H1 (cell line): ENCODE measurements around the gene RPL6. TPM values are rescaled to one million over a fixed set of nuclear protein-coding genes. Genes with fewer than 3 reads are reported as not detected.
A peak's percentile ranks its signal among the peaks of the same experiment; 100 is the strongest.

ENCODE experiments used
- CTCF ChIA-PET: fragments of 300-600 bp; sonication (Branson Sonifier 250); formaldehyde crosslinking; loops from one replicate; lab custom pipeline; 2021; ENCODE audit not compliant: partially characterized antibody; lab: Charles Lee
- POLR2A ChIA-PET: fragments of 300-600 bp; sonication (Branson Sonifier 250); formaldehyde crosslinking; loops from one replicate; lab custom pipeline; 2021; ENCODE audit warnings: inconsistent platforms; ENCODE audit not compliant: partially characterized antibody; lab: Charles Lee
- DNase-seq, 2 experiments: peaks; one replicate each; pipeline versions ENCODE4 v3.0.0 to v3.0.0-alpha.2; 2010 to 2022; ENCODE audit warnings: low spot score in 2 of 2, low read depth in 1 of 2, mixed read lengths in 1 of 2
- FAIRE-seq: peaks from 2 replicates; lab custom pipeline; 2011; peaks lifted over from hg19 to GRCh38; lab: Jason Lieb, UNC
- H2AFZ ChIP-seq: 2 replicates; pipeline ENCODE4 v1.8.1; 2012; ENCODE audit warnings: low read length, inconsistent platforms
- H2AK5ac ChIP-seq: 2 replicates; pipeline ENCODE4 v1.6.1; 2013; ENCODE audit warnings: low read depth, low read length
- H2BK120ac ChIP-seq: replicated peaks from 2 replicates; pipeline ENCODE3; 2013; ENCODE audit warnings: low read depth, low read length, inconsistent platforms
- H2BK12ac ChIP-seq: 2 replicates; pipeline ENCODE4 v1.6.1; 2013; ENCODE audit warnings: low read depth, low read length
- H2BK15ac ChIP-seq: 2 replicates; pipeline ENCODE4 v1.6.1; 2013; ENCODE audit warnings: low read length
- H2BK20ac ChIP-seq: 2 replicates; pipeline ENCODE4 v1.6.1; 2013; ENCODE audit warnings: low read length
- H2BK5ac ChIP-seq: 2 replicates; pipeline ENCODE4 v1.6.1; 2013; ENCODE audit warnings: low read depth, low read length
- H3K14ac ChIP-seq: 2 replicates; pipeline ENCODE4 v1.6.1; 2013; ENCODE audit warnings: inconsistent platforms; ENCODE audit not compliant: insufficient read length
- H3K18ac ChIP-seq: 2 replicates; pipeline ENCODE4 v1.6.1; 2013; ENCODE audit warnings: low read length; ENCODE audit errors: extremely low read depth
- H3K23ac ChIP-seq: 2 replicates; pipeline ENCODE4 v1.6.1; 2013; ENCODE audit warnings: inconsistent platforms; ENCODE audit not compliant: insufficient read length
- H3K23me2 ChIP-seq: 2 replicates; pipeline ENCODE4 v1.6.1; 2013; ENCODE audit warnings: low read depth, low read length
- H3K27ac ChIP-seq: 2 replicates; pipeline ENCODE4 v1.6.1; 2011; ENCODE audit warnings: low read depth, low read length, inconsistent platforms
- H3K27me3 ChIP-seq, 4 experiments: replicated peaks in 1 of 4; 1 replicate in 1 of 4; 2 replicates in 3 of 4; pipeline versions ENCODE4 v1.6.1 to v1.8.1; 2011 to 2013; ENCODE audit warnings: low read length in 3 of 4, mild to moderate bottlenecking in 3 of 4, inconsistent platforms in 2 of 4, mixed read lengths in 2 of 4, moderate library complexity in 1 of 4; ENCODE audit not compliant: control insufficient read depth in 3 of 4, insufficient read depth in 3 of 4; ENCODE audit errors: extremely low read depth in 1 of 4
- H3K36me3 ChIP-seq, 4 experiments: 2 replicates each; pipeline versions ENCODE4 v1.6.1 to v1.8.1; 2011 to 2013; ENCODE audit warnings: mild to moderate bottlenecking in 4 of 4, low read length in 3 of 4, moderate library complexity in 2 of 4, control low read depth in 1 of 4, inconsistent platforms in 1 of 4; ENCODE audit not compliant: insufficient read depth in 4 of 4, control insufficient read depth in 2 of 4
- H3K4ac ChIP-seq: replicated peaks from 2 replicates; pipeline ENCODE3; 2013; ENCODE audit warnings: low read length, low read depth, mixed read lengths, inconsistent platforms; ENCODE audit not compliant: insufficient read length
- H3K4me1 ChIP-seq, 4 experiments: replicated peaks in 1 of 4; 1 replicate in 1 of 4; 2 replicates in 3 of 4; pipeline versions ENCODE4 v1.6.1 to v1.8.1; 2011 to 2013; ENCODE audit warnings: low read length in 3 of 4, inconsistent platforms in 2 of 4, mixed read lengths in 1 of 4; ENCODE audit not compliant: insufficient read depth in 4 of 4, control insufficient read depth in 3 of 4
- H3K4me2 ChIP-seq, 2 experiments: 2 replicates each; pipeline versions ENCODE4 v1.6.1 to v1.8.1; 2011 to 2013; ENCODE audit warnings: low read depth in 2 of 2, low read length in 2 of 2, control low read depth in 1 of 2, inconsistent platforms in 1 of 2, mild to moderate bottlenecking in 1 of 2; ENCODE audit not compliant: insufficient read depth in 1 of 2
- H3K4me3 ChIP-seq, 4 experiments: fragments of 200-600, 300-600 bp in 1 of 4; sonication (generic), shearing (Covaris generic), sonication (Bioruptor Twin) in 1 of 4; 2 replicates each; pipeline versions ENCODE4 v1.5.1 to v1.8.1; 2011 to 2016; ENCODE audit warnings: low read length in 4 of 4, low read depth in 3 of 4, control low read depth in 2 of 4, inconsistent platforms in 2 of 4, mild to moderate bottlenecking in 2 of 4, mixed read lengths in 1 of 4, moderate library complexity in 1 of 4; ENCODE audit not compliant: insufficient read depth in 2 of 4; ENCODE audit errors: extremely low read depth in 1 of 4
- H3K56ac ChIP-seq: replicated peaks from 2 replicates; pipeline ENCODE3; 2013; ENCODE audit warnings: low read depth, mild to moderate bottlenecking, mixed read lengths, low read length, inconsistent platforms; ENCODE audit not compliant: insufficient read length
- H3K79me1 ChIP-seq: 2 replicates; pipeline ENCODE4 v1.6.1; 2013; ENCODE audit warnings: low read depth, low read length, control low read depth
- H3K79me2 ChIP-seq, 2 experiments: 2 replicates each; pipeline versions ENCODE4 v1.6.1 to v1.8.1; 2012 to 2013; ENCODE audit warnings: low read length in 2 of 2, mild to moderate bottlenecking in 2 of 2, inconsistent platforms in 1 of 2; ENCODE audit not compliant: insufficient read depth in 2 of 2, control insufficient read depth in 1 of 2
- H3K9ac ChIP-seq, 4 experiments: replicated peaks in 1 of 4; 1 replicate in 1 of 4; 2 replicates in 3 of 4; pipeline versions ENCODE4 v1.6.1 to v1.8.1; 2011 to 2013; ENCODE audit warnings: low read depth in 3 of 4, low read length in 3 of 4, control low read depth in 2 of 4, mild to moderate bottlenecking in 2 of 4, moderate library complexity in 2 of 4, inconsistent platforms in 1 of 4; ENCODE audit errors: extremely low read depth in 1 of 4
- H3K9me3 ChIP-seq, 2 experiments: 2 replicates each; pipeline versions ENCODE4 v1.6.1 to v1.8.1; 2012 to 2013; ENCODE audit warnings: mild to moderate bottlenecking in 2 of 2, moderate library complexity in 2 of 2, control low read depth in 1 of 2, inconsistent platforms in 1 of 2, low read depth in 1 of 2, low read length in 1 of 2, mixed read lengths in 1 of 2; ENCODE audit not compliant: insufficient read depth in 2 of 2
- H4K20me1 ChIP-seq, 2 experiments: replicated peaks in 1 of 2; 2 replicates each; pipeline versions ENCODE3 to v1.8.1; 2011 to 2013; ENCODE audit warnings: inconsistent platforms in 2 of 2, low read length in 2 of 2, mild to moderate bottlenecking in 1 of 2; ENCODE audit not compliant: insufficient read depth in 2 of 2, control insufficient read depth in 1 of 2
- H4K5ac ChIP-seq: 2 replicates; pipeline ENCODE4 v1.6.1; 2013; ENCODE audit warnings: low read length, low read depth, mixed read lengths, inconsistent platforms; ENCODE audit not compliant: insufficient read length
- H4K8ac ChIP-seq: 2 replicates; pipeline ENCODE4 v1.8.0; 2013; ENCODE audit warnings: mild to moderate bottlenecking, moderate library complexity, low read length, inconsistent platforms; ENCODE audit not compliant: insufficient read depth; ENCODE audit errors: extremely low read depth
- H4K91ac ChIP-seq: replicated peaks from 2 replicates; pipeline ENCODE3; 2013; ENCODE audit warnings: low read length, mixed read lengths, inconsistent platforms; ENCODE audit not compliant: insufficient read length
- ASH2L ChIP-seq: fragments of 200-600, 300-600 bp; sonication (generic); IDR thresholded peaks from one replicate; pipeline ENCODE4 v1.7.1; 2017; ENCODE audit warnings: low read length
- EGR1 ChIP-seq: IDR thresholded peaks from 2 replicates; pipeline ENCODE4 v1.6.1; 2011; ENCODE audit warnings: low read depth, low read length, borderline replicate concordance
- EP300 ChIP-seq, 2 experiments: IDR thresholded peaks; 1 replicate in 1 of 2; 2 replicates in 1 of 2; pipeline ENCODE4 v1.6.1; 2011 to 2012; ENCODE audit warnings: low read depth in 2 of 2, low read length in 2 of 2, mild to moderate bottlenecking in 2 of 2, borderline replicate concordance in 1 of 2, inconsistent platforms in 1 of 2, moderate library complexity in 1 of 2
- PHF8 ChIP-seq: fragments of 200-600 bp; sonication (generic); conservative IDR thresholded peaks from 2 replicates; pipeline ENCODE4 v1.7.1; 2012; ENCODE audit warnings: low read depth, mild to moderate bottlenecking, inconsistent platforms, low read length, moderate library complexity
- RXRA ChIP-seq: IDR thresholded peaks from 2 replicates; pipeline ENCODE4 v1.6.1; 2011; ENCODE audit warnings: low read depth, mild to moderate bottlenecking, low read length, moderate library complexity; ENCODE audit not compliant: insufficient read depth
- TBP ChIP-seq: IDR thresholded peaks from 2 replicates; pipeline ENCODE4 v1.6.1; 2011; ENCODE audit warnings: low read depth, low read length, improper control_type of control experiment
- YY1 ChIP-seq: IDR thresholded peaks from 2 replicates; pipeline ENCODE4 v1.6.1; 2011; ENCODE audit warnings: low read depth, mild to moderate bottlenecking, low read length
- WGBS, 2 experiments: shearing (Covaris generic) in 1 of 2; methylation state at CpG; one replicate each; pipeline versions ENCODE4 v1.1.6 to v1.1.7; 2013 to 2015; ENCODE audit warnings: low lambda C conversion rate in 2 of 2, mixed read lengths in 2 of 2, inconsistent platforms in 1 of 2, low coverage in 1 of 2, missing lambda C conversion rate in 1 of 2; ENCODE audit not compliant: insufficient replicate concordance in 2 of 2, insufficient coverage in 1 of 2, insufficient read length in 1 of 2; ENCODE audit errors: extremely low coverage in 1 of 2, missing lambda C conversion rate in 1 of 2; 5-methylcytosine and 5-hydroxymethylcytosine counted together
- long read RNA-seq, 2 experiments: library from RNA in 1 of 2; library from capped mRNA in 1 of 2; stranded (forward); transcript quantifications; one replicate each; pipeline ENCODE4 v2.0.0, GENCODE V29; 2021; ENCODE audit warnings: inconsistent platforms in 1 of 2
- polyA minus RNA-seq, 3 experiments: library from RNA; depleted of rRNA, polyadenylated mRNA; stranded (reverse); fragments of >200 nt; gene quantifications; 1 replicate in 2 of 3; 2 replicates in 1 of 3; pipeline ENCODE4 v1.2.3, GENCODE V29; 2011
- polyA plus RNA-seq, 7 experiments: library from polyadenylated mRNA; depleted of rRNA in 3 of 7; stranded (reverse) in 5 of 7; unstranded in 2 of 7; fragments of >200 nt in 5 of 7; fragments of 200-250 nt in 2 of 7; gene quantifications; 1 replicate in 5 of 7; 2 replicates in 1 of 7; 4 replicates in 1 of 7; pipeline versions ENCODE4 v1.2.1 to v1.2.3, GENCODE V29; 2011 to 2013; ENCODE audit warnings: missing spikeins in 2 of 7, mixed read lengths in 2 of 7
- total RNA-seq: library from RNA; stranded (reverse); fragmentation: NEBNext Ultra II Directional; extraction: Animal tissue kit (Norgen Biotek cat#: 25700); gene quantifications from 2 replicates; pipeline ENCODE4 v1.2.1, GENCODE V29; 2021

The RPL6 gene
- 1,643 and 1,666 TPM in 2 replicates for total RNA-seq
- polyA plus RNA-seq (2011; rRNA removed), result 685 and 1,073 TPM in 2 replicates
- 1,571 TPM for polyA plus RNA-seq (2011; cell fraction: cytosol; rRNA removed)
- 2,461 TPM for polyA plus RNA-seq (2011; cell fraction: nucleus; rRNA removed)
- polyA plus RNA-seq (2012, experiment 1 of 2), result 1,852 to 2,341 TPM (median 2,040 TPM) in 4 replicates
- polyA plus RNA-seq (2012, experiment 2 of 2), result 422 TPM
- 3,246 TPM for polyA plus RNA-seq (2013, experiment 1 of 2)
- polyA plus RNA-seq (2013, experiment 2 of 2), result 2,872 TPM
- 540 and 573 TPM in 2 replicates for polyA minus RNA-seq (2011; rRNA and poly(A)+ RNA removed)
- polyA minus RNA-seq (2011; cell fraction: cytosol; rRNA and poly(A)+ RNA removed), result 337 TPM
- polyA minus RNA-seq (2011; cell fraction: nucleus; rRNA and poly(A)+ RNA removed), result 1,303 TPM
- long read RNA-seq, experiment 1, transcript RPL6-201 (7 exons, 947 nt), result minor isoform, 28 of 1,779 reads
- long read RNA-seq, experiment 1, transcript RPL6-202 (7 exons, 1,074 nt), result major isoform, 154 of 1,779 reads
- long read RNA-seq, experiment 1, partial matches to known transcripts, result 1,524 of 1,779 reads
- long read RNA-seq, experiment 1, other reads (novel, unspliced or antisense), result 73 of 1,779 reads
- long read RNA-seq, experiment 2, transcript RPL6-201 (7 exons, 947 nt), result major isoform, 3,089 of 3,502 reads
- long read RNA-seq, experiment 2, transcript RPL6-202 (7 exons, 1,074 nt), result minor isoform, 257 of 3,502 reads
- long read RNA-seq, experiment 2, partial matches to known transcripts, result 77 of 3,502 reads
- long read RNA-seq, experiment 2, other reads (novel, unspliced or antisense), result 78 of 3,502 reads

GRCh38 chr12:112409064-112409905 lies at the start of gene RPL6:
Gene RPL6 (minus strand): TSS chr12:112409605. CDS start chr12:112408656, 949 bp downstream.
- peak within 1 kb of the TSS; percentile 99 for H3K18ac ChIP-seq
- peaks cover 0 to 22% of the 10 kb centered on the region in 2 experiments; a peak in 3 of 4 replicates for H3K79me2 ChIP-seq
- no peaks in the 10 kb centered on the region for H3K79me1 ChIP-seq
- H3K23me2 ChIP-seq, result peaks cover 2% of the 10 kb centered on the region; the same call in 1 of the 2 replicates
- H3K4me3 ChIP-seq, result peak within 1 kb of the TSS; percentile 80 to 98 (median 94)
- peaks cover 23 to 42% (median 40%) of the 10 kb centered on the region in 4 experiments for H3K36me3 ChIP-seq
- H3K4me1 ChIP-seq, result no peaks in the 10 kb centered on the region; a peak in 1 of 7 replicates
- H2AFZ ChIP-seq, result no peak within 1 kb of the TSS
- peak within 1 kb of the TSS; percentile 51; the same call in 1 of the 2 replicates for H2BK12ac ChIP-seq
- peak within 1 kb of the TSS; percentile 99 for H2BK5ac ChIP-seq
- peak within 1 kb of the TSS; percentile 94 for H3K27ac ChIP-seq
- FAIRE-seq, result peak; percentile 68
- H3K9me3 ChIP-seq, result no peaks in the 10 kb centered on the region
- ChIA-PET CTCF (no interaction called here), POLR2A (interaction anchor here (1.3 to 1.8 kb wide), 3 partner anchors 9 to 15 kb away, joined by 3 to 5 read pairs (median 3); partner anchors contain the start of gene PTPN11)
- H4K8ac ChIP-seq, result peak within 1 kb of the TSS; percentile 100; the same call in 1 of the 2 replicates
- H4K20me1 ChIP-seq, result peaks cover 6% of the 10 kb centered on the region in 2 experiments
- H3K4ac ChIP-seq, result peak within 1 kb of the TSS; percentile 98
- peak within 1 kb of the TSS; percentile 99 for H4K5ac ChIP-seq
- no peaks in the 10 kb centered on the region for H3K27me3 ChIP-seq
- no peak within 1 kb of the TSS for H2BK15ac ChIP-seq
- H3K4me2 ChIP-seq, result peak within 1 kb of the TSS; percentile 78 to 84
- no peak within 1 kb of the TSS for H3K23ac ChIP-seq
- 13% methylated on average over 44 of the region's 46 CpGs; no CpG with 5 or more reads in 1 of the 2 experiments for WGBS, 2 experiments
- peak in 1 of 2 experiments; percentile 83 for DNase-seq
- H3K14ac ChIP-seq, result peak within 1 kb of the TSS; percentile 8
- peak within 1 kb of the TSS; percentile 96 to 98 (median 97) for H3K9ac ChIP-seq
- H2BK120ac ChIP-seq, result peak within 1 kb of the TSS; percentile 80
- peak within 1 kb of the TSS; percentile 97 for H2AK5ac ChIP-seq
- H3K56ac ChIP-seq, result peak within 1 kb of the TSS; percentile 95
- peak within 1 kb of the TSS; percentile 99 for H4K91ac ChIP-seq
- H2BK20ac ChIP-seq, result no peak within 1 kb of the TSS
- TF ChIP-seq TBP (peak; percentile 97), PHF8 (peak; percentile 90), ASH2L (peak; percentile 90), RXRA (no peak), EGR1 (peak; percentile 68), YY1 (0 out of 2 replicates have a peak, but pooled peaks have one; percentile 47), EP300 (IDR thresholded peaks at IDR 0.05; ENCODE audit: borderline replicate concordance in 1 of 2, low read depth in 2 of 2, low read length in 2 of 2) (no peak)
